ENCODE results near the gene DCST1. TPM values are rescaled to one million over a fixed set of nuclear protein-coding genes. Genes with fewer than 3 reads are reported as not detected.

DCST1 gene
- total and polyA plus RNA-seq, 2 of the 13 experiments (the other 11 are each of a cell fraction or from before 2014, with no cell fraction given) = 0.04 TPM; not detected in 1

DNA sequence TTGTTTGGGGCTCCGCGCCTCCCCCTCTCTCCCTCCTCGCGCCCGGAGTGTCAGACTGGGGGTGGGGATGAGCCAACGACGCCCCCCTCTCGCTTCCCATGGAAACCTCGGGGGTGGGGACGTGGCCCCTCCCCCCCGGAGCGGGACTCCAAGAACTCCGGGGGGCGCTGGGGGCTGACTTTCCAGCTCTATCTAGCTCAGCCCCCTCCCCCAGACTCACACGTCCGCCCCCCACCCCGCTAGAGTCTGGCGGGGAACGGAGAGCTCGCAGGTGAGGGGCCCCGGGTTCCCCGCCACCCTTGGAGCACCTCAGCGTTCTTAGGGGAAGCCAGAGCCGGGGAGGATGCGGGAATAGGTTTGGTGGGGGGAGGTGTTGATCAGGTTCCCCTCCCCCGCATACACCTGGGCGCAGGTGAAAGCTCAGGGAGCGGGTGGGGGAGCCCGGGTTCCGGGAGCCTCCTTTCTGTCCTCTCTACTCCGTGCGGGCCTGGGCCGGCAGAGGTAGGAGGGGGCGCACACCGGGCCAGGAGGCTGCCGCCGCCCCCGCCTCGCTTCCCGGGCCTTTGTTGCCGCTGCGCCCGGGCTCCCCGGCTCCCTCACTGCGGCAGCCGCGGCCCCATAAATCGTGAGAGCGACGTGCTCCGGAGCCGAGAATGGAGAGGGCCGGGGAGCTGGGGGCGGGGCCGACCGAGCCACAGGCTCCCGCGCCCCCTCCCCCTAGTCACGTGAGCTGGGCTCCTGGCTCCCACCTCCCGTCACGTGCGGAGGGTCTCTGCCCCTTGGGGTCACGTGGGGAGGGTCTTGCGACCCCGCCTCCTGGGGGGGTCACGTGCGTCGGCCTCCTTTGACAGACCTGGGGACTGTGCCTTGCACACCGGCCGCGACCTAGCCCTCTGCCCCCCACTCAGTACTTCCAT, 46.9 kb downstream of the DCST1 start (continued):
- TF ChIP-seq JUN (CRISPR knock-in tag; IDR thresholded peaks at IDR 0.05) = no peak
- TF ChIP-seq ARNTL (CRISPR knock-in tag; IDR thresholded peaks at IDR 0.05) = peak; percentile 88
- TF ChIP-seq PHF20 (CRISPR knock-in tag; IDR thresholded peaks at IDR 0.05) = no peak
- TF ChIP-seq SP4 (CRISPR knock-in tag; IDR thresholded peaks at IDR 0.05) = no peak
- TF ChIP-seq, protein P1, sequence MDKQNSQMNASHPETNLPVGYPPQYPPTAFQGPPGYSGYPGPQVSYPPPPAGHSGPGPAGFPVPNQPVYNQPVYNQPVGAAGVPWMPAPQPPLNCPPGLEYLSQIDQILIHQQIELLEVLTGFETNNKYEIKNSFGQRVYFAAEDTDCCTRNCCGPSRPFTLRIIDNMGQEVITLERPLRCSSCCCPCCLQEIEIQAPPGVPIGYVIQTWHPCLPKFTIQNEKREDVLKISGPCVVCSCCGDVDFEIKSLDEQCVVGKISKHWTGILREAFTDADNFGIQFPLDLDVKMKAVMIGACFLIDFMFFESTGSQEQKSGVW (CRISPR knock-in tag; IDR thresholded peaks at IDR 0.05; ENCODE audit: borderline replicate concordance) = no peak
- TF ChIP-seq DMAP1 (CRISPR knock-in tag; IDR thresholded peaks at IDR 0.05) = no peak
- TF ChIP-seq SAP130 (CRISPR knock-in tag; IDR thresholded peaks at IDR 0.05; ENCODE audit: low read depth) = peak; percentile 19; the same call in 1 of the 2 replicates
- no peak for TF ChIP-seq SIX1 (CRISPR knock-in tag; IDR thresholded peaks at IDR 0.05; ENCODE audit: borderline replicate concordance)
- TF ChIP-seq ZSCAN5A (CRISPR knock-in tag; IDR thresholded peaks at IDR 0.05; ENCODE audit: borderline replicate concordance) = no peak
- TF ChIP-seq BRCA1 (CRISPR knock-in tag; IDR thresholded peaks at IDR 0.05) = no peak
- TF ChIP-seq, protein P2, sequence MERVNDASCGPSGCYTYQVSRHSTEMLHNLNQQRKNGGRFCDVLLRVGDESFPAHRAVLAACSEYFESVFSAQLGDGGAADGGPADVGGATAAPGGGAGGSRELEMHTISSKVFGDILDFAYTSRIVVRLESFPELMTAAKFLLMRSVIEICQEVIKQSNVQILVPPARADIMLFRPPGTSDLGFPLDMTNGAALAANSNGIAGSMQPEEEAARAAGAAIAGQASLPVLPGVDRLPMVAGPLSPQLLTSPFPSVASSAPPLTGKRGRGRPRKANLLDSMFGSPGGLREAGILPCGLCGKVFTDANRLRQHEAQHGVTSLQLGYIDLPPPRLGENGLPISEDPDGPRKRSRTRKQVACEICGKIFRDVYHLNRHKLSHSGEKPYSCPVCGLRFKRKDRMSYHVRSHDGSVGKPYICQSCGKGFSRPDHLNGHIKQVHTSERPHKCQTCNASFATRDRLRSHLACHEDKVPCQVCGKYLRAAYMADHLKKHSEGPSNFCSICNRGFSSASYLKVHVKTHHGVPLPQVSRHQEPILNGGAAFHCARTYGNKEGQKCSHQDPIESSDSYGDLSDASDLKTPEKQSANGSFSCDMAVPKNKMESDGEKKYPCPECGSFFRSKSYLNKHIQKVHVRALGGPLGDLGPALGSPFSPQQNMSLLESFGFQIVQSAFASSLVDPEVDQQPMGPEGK (CRISPR knock-in tag; IDR thresholded peaks at IDR 0.05) = peak; percentile 58; the same call in 1 of the 2 replicates
- no peak for TF ChIP-seq IKZF5 (CRISPR knock-in tag; IDR thresholded peaks at IDR 0.05)
